Activated B cell treated with CpG ODN at 0.5 μM for 24 hours (primary cell): Measurements from ENCODE around the gene PPP6R3. TPM values are rescaled to one million over a fixed set of nuclear protein-coding genes. Genes with fewer than 3 reads are reported as not detected.

Experiments used
- ATAC-seq: fragments of 200-7000 bp; cut with Tn5 transposase; one replicate; pipeline ENCODE4 v1.10.0; 2021; ENCODE audit warnings: low read depth, mild to moderate bottlenecking, moderate library complexity
- CTCF ChIA-PET: fragments of 350-600 bp; sonication (Branson Sonifier 250); formaldehyde crosslinking; loops from one replicate; lab custom pipeline; 2021; ENCODE audit warnings: antibody characterized with exemption; lab: Charles Lee
- POLR2A ChIA-PET: fragments of 350-600 bp; sonication (Branson Sonifier 250); formaldehyde crosslinking; loops from one replicate; lab custom pipeline; 2021; ENCODE audit warnings: antibody characterized with exemption; lab: Charles Lee
- DNase-seq: peaks from one replicate; pipeline ENCODE4 v3.0.0; 2022
- H3K27ac Mint-ChIP-seq: one replicate; pipeline ENCODE4 v1.8.0; 2020; ENCODE audit warnings: mixed read lengths
- H3K27me3 Mint-ChIP-seq: one replicate; pipeline ENCODE4 v1.8.0; 2021; ENCODE audit warnings: mixed read lengths
- H3K36me3 Mint-ChIP-seq: one replicate; pipeline ENCODE4 v1.8.0; 2021; ENCODE audit warnings: low read depth, mixed read lengths
- H3K4me1 Mint-ChIP-seq: one replicate; pipeline ENCODE4 v1.8.0; 2021; ENCODE audit warnings: mixed read lengths
- H3K4me3 Mint-ChIP-seq: one replicate; pipeline ENCODE4 v1.8.0; 2020; ENCODE audit warnings: mild to moderate bottlenecking, mixed read lengths
- H3K9me3 Mint-ChIP-seq: one replicate; pipeline ENCODE4 v1.8.0; 2020; ENCODE audit warnings: mixed read lengths
- CTCF ChIP-seq: fragments of 200-600 bp; IDR thresholded peaks from one replicate; pipeline ENCODE4 v1.8.0; 2022; ENCODE audit warnings: antibody characterized with exemption, mild to moderate bottlenecking
- intact Hi-C: fragments of 100-400 bp; cut with micrococcal nuclease; formaldehyde crosslinking; loops from one replicate; pipeline ENCODE4 v1.15.1; 2024
- total RNA-seq: library from RNA; stranded (reverse); gene quantifications from 2 replicates; pipeline ENCODE4 v1.2.3, GENCODE V29; 2022

PPP6R3 gene
- total RNA-seq, 1 donor from 2014 or later: 147 TPM

GRCh38 chr11:68550485-68550817 lies 89.9 kb downstream of the PPP6R3 start:
- peaks cover 97% of the 10 kb centered on the region for H3K36me3 Mint-ChIP-seq
- peaks cover 25% of the 10 kb centered on the region for H3K4me1 Mint-ChIP-seq
- no peak for TF ChIP-seq CTCF
- intact Hi-C loops: no loop called here
- no peaks in the 10 kb centered on the region for H3K27me3 Mint-ChIP-seq
- no peak overlapping the region for H3K4me3 Mint-ChIP-seq
- no peak for ATAC-seq
- DNase-seq: no peak
- ChIA-PET POLR2A (no interaction called here), CTCF (no interaction called here)
- H3K27ac Mint-ChIP-seq: peak overlapping the region; percentile 43
- H3K9me3 Mint-ChIP-seq: no peaks in the 10 kb centered on the region

- TF ChIP-seq CTCF: no peak
- no peak overlapping the region for H3K4me3 Mint-ChIP-seq
- H3K27ac Mint-ChIP-seq: no peak overlapping the region
- ChIA-PET CTCF (no interaction called here), POLR2A (no interaction called here)
- H3K27me3 Mint-ChIP-seq: no peaks in the 10 kb centered on the region
- no peak for DNase-seq
- peaks cover 25% of the 10 kb centered on the region for H3K4me1 Mint-ChIP-seq
- intact Hi-C loops: no loop called here
- peaks cover 96% of the 10 kb centered on the region for H3K36me3 Mint-ChIP-seq
- ATAC-seq: no peak
- H3K9me3 Mint-ChIP-seq: no peaks in the 10 kb centered on the region
Measured at GRCh38 chr11:68551223-68551622, 90.7 kb downstream of the PPP6R3 start.

GRCh38 chr11:68551777-68552176 lies 91.2 kb downstream of the PPP6R3 start:
- Mint-ChIP-seq H3K27me3 (no peaks in the 10 kb centered on the region), H3K9me3 (no peaks in the 10 kb centered on the region), H3K27ac (peak overlapping the region; percentile 41), H3K4me3 (no peak overlapping the region), H3K36me3 (peaks cover 94% of the 10 kb centered on the region), H3K4me1 (peaks cover 25% of the 10 kb centered on the region)
- TF ChIP-seq CTCF: no peak
- ChIA-PET CTCF (no interaction called here), POLR2A (no interaction called here)
- ATAC-seq (no peak), DNase-seq (no peak)
- intact Hi-C loops: no loop called here

GRCh38 chr11:68552542-68552941 lies 92.0 kb downstream of the PPP6R3 start:
- Mint-ChIP-seq H3K4me1 (peaks cover 25% of the 10 kb centered on the region), H3K36me3 (peaks cover 93% of the 10 kb centered on the region)

GRCh38 chr11:68560216-68560615 lies 99.7 kb downstream of the PPP6R3 start:
- CTCF ChIA-PET: no interaction called here
- POLR2A ChIA-PET: no interaction called here
- H3K36me3 Mint-ChIP-seq: peaks cover 87% of the 10 kb centered on the region

More at GRCh38 chr11:68552542-68552941, 92.0 kb downstream of the PPP6R3 start:
- no peak for ATAC-seq
- Mint-ChIP-seq H3K27me3 (no peaks in the 10 kb centered on the region), H3K9me3 (no peaks in the 10 kb centered on the region), H3K27ac (no peak overlapping the region), H3K4me3 (no peak overlapping the region)
- no peak for DNase-seq
- ChIA-PET POLR2A (no interaction called here), CTCF (no interaction called here)
- TF ChIP-seq CTCF: no peak
- intact Hi-C loops: no loop called here

More at GRCh38 chr11:68560216-68560615, 99.7 kb downstream of the PPP6R3 start:
- no peaks in the 10 kb centered on the region for H3K9me3 Mint-ChIP-seq
- no peak for TF ChIP-seq CTCF
- no peak overlapping the region for H3K4me3 Mint-ChIP-seq
- intact Hi-C loops: no loop called here
- H3K27ac Mint-ChIP-seq: no peak overlapping the region
- DNase-seq (no peak), ATAC-seq (no peak)
- H3K27me3 Mint-ChIP-seq: no peaks in the 10 kb centered on the region
- peaks cover 7% of the 10 kb centered on the region for H3K4me1 Mint-ChIP-seq
